ENCODE data around the gene AMDHD2.
"Not testable (repeated sequence)": the region's sequence is repeated elsewhere in the genome, so short reads cannot be mapped to it uniquely, and the experiment has no call there.

AMDHD2 gene, protein sequence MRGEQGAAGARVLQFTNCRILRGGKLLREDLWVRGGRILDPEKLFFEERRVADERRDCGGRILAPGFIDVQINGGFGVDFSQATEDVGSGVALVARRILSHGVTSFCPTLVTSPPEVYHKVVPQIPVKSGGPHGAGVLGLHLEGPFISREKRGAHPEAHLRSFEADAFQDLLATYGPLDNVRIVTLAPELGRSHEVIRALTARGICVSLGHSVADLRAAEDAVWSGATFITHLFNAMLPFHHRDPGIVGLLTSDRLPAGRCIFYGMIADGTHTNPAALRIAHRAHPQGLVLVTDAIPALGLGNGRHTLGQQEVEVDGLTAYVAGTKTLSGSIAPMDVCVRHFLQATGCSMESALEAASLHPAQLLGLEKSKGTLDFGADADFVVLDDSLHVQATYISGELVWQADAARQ

DNA sequence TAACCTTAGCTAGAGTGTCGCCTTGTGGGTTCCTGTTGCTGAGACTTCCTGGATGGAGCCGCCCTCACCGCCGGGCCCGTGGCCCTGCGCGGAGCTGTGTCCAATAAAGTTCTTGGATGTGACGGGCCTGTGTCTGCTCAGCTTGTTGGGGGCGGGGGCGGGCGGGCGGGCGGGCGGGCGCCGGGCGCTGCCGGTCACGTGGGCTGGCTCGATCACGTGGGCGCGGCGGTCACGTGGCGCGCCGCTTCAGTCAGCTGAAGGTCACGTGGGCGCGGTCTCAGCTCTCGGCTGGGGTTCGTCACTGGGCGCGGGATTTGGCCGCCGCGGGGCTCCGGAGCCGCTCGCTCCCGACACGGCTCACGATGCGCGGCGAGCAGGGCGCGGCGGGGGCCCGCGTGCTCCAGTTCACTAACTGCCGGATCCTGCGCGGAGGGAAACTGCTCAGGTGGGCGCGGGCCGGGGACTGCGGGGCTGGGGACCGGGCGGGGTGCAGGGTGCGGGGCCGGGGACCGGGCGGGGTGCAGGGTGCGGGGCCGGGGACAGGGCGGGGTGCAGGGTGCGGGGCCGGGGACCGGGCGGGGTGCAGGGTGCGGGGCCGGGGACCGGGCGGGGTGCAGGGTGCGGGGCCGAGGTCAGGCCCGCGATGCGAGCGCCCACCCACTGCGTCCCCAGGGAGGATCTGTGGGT, at the start of gene AMDHD2:
AMDHD2 (plus strand) TSS at position 275 of the 687 bp plus-strand sequence; CDS start at position 363, 88 bp downstream.
- DNase-seq = peak; percentile 94

DNA sequence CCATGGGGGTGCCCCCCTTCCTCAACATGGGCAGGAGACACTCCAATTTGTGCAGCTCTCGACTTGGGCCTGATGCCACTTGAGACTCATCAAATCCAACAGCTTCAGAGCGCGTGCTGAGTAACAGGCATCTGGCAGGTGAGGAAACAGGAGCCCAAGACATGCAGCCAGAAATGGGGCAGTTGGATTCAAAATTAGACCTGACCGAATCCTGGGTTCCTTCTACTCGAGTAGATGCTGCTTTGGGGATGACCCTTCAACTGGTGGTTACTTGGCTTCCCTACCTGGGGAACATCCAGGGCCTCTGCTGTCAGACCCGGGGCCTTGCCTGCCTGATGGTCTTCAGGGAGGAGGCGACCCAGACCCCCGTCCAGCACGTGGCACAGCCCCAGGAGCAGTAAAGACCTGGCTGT, 49.6 kb upstream of the AMDHD2 start:
- no peak for DNase-seq

DNA sequence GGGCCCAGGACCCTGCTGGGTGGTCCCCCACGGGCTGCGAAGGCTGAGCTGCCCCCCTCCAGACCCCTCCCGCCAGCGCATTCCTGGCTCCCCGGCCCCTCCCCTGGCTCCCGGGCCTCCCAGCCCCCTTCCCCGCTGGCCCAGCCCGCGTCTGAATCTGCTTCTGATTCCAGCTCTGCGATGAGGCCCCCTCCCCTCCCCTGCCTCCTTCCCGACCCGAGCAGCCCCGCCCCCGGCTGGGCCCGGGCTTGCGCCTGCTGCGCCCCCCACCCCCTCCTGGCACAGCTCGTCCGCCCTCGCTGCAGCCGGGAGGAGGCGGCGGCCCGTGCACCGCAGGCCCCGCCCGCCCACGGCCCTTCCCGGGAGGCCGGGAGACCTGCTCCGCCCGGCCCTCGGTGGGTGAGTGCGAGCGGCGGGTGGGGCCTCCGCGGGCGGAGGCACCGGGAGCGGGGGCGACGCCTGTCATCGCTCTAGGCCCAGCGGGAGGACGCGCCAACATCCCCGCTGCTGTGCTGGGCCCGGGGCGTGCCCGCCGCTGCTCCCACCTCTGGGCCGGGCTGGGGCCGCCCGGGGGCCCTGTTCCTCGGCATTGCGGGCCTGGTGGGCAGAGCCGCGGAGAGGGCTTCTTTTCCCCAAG, 49.0 kb upstream of the AMDHD2 start, which contains the start of gene NTN3:
NTN3 (plus strand) TSS at position 282 of the 637 bp plus-strand sequence. CDS start 405 bp downstream, outside the sequence.
- peak; percentile 43 for DNase-seq

DNA sequence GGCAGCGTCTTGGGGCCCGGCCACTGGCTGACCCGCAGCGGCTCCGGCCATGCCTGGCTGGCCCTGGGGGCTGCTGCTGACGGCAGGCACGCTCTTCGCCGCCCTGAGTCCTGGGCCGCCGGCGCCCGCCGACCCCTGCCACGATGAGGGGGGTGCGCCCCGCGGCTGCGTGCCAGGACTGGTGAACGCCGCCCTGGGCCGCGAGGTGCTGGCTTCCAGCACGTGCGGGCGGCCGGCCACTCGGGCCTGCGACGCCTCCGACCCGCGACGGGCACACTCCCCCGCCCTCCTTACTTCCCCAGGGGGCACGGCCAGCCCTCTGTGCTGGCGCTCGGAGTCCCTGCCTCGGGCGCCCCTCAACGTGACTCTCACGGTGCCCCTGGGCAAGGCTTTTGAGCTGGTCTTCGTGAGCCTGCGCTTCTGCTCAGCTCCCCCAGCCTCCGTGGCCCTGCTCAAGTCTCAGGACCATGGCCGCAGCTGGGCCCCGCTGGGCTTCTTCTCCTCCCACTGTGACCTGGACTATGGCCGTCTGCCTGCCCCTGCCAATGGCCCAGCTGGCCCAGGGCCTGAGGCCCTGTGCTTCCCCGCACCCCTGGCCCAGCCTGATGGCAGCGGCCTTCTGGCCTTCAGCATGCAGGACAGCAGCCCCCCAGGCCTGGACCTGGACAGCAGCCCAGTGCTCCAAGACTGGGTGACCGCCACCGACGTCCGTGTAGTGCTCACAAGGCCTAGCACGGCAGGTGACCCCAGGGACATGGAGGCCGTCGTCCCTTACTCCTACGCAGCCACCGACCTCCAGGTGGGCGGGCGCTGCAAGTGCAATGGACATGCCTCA, 48.3 kb upstream of the AMDHD2 start:
- DNase-seq = no peak

DNA sequence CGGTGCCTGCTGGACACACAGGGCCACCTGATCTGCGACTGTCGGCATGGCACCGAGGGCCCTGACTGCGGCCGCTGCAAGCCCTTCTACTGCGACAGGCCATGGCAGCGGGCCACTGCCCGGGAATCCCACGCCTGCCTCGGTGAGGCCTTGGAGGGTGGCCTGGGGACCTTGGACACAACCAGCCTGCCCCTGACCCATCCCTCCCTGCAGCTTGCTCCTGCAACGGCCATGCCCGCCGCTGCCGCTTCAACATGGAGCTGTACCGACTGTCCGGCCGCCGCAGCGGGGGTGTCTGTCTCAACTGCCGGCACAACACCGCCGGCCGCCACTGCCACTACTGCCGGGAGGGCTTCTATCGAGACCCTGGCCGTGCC, 47.7 kb upstream of the AMDHD2 start:
- no peak for DNase-seq

DNA sequence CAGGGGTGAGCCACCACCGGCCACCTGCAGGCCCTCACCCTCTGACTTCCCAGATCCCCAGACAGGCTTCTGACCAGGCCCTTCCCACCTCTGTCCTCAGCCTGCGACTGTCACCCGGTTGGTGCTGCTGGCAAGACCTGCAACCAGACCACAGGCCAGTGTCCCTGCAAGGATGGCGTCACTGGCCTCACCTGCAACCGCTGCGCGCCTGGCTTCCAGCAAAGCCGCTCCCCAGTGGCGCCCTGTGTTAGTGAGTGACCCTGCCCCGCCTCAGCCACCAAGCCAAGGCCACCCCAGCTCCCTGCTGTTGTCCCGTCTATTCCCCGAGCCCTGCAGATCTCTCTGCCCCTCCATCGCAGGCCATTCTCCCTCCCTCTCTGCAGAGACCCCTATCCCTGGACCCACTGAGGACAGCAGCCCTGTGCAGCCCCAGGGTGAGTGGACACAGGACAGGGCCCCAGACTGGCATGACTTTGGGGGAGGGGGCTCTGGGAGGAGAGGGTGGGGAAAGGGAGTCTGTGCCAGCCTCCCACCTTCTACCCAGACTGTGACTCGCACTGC, 47.2 kb upstream of the AMDHD2 start:
- DNase-seq = no peak

DNA sequence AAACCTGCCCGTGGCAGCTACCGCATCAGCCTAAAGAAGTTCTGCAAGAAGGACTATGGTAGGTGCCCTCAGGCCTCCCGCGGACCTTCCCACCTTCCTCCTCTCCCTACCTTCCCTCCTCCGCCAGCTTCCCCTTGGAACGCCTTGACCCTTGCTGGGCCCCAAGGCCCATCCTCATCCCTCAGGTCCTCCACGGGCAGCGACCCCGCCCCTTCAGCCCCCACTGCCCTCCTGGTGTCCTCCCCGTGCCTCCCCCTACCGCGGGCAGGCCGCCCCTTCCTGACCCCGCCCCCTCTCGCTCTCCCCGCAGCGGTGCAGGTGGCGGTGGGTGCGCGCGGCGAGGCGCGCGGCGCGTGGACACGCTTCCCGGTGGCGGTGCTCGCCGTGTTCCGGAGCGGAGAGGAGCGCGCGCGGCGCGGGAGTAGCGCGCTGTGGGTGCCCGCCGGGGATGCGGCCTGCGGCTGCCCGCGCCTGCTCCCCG, 46.7 kb upstream of the AMDHD2 start:
- peak; percentile 33 for DNase-seq

DNA sequence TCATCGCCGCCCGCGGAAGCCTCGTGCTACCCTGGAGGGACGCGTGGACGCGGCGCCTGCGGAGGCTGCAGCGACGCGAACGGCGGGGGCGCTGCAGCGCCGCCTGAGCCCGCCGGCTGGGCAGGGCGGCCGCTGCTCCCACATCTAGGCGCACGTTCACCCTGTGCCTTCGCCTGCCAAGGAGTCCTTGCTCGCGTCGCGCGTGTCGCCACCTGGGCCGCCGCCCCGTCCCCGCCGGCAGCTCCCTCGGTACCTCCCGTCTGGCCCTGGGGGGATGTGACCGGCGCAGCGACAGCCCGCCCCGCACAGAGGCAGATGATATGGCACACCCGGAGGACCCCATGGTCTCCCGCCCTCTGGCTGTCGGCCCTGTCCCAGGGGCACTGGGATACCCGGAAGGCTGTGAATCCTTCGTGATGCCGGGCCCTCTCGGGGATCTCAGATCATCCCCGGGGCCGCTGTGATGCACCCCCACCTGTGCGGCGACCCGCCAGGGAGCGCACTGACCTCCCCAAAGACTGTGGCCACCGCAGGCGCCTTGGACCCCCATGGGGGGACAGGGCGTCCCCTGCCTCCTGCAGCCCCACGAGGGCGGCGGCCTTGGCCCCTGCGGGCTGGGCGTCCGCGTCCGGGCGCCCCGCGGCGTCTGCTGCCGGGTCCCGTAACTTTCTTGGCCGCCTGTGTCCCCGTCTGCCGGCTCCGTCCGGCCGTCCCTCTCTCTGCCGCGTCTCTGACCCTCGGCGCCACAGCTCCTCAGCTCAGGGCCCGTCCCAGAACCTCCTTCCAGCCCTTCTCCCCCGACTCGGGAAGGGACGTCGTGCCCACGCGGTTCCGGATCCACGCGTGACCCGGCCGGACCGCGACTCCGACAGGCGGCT, 45.9 kb upstream of the AMDHD2 start:
- DNase-seq = peak; percentile 75

DNA sequence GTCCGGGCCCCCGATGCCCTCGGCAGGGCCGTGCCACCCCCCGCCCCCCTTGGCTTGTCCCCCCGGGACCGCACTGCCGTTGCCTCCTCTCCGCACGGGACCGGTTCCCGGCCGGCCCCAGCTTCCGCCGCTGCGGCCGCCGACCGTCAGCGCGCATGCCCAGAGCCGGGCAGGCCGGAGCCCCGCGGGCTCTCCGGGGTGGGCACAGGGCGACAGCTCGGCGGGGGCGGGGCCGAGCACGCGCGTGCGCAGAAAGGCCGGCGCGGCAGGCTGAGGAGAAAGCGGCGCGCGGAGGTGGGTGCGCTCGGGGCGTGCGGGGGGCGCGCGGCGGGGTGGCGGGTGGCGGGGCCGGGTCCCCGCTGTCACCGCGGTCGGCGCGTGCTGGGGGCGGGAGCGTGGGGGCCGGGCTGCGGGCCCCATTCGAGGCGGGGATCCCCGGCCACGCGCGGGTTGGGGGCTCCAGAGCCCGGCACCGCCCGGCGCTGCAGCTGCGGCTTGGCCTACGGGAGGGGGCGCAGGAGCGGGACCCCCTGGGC, 45.2 kb upstream of the AMDHD2 start, which contains the start of gene TBC1D24:
TBC1D24 (plus strand) TSS at position 251 of the 536 bp plus-strand sequence. CDS start 21,022 bp downstream, outside the sequence.
- peak; percentile 91 for DNase-seq

DNA sequence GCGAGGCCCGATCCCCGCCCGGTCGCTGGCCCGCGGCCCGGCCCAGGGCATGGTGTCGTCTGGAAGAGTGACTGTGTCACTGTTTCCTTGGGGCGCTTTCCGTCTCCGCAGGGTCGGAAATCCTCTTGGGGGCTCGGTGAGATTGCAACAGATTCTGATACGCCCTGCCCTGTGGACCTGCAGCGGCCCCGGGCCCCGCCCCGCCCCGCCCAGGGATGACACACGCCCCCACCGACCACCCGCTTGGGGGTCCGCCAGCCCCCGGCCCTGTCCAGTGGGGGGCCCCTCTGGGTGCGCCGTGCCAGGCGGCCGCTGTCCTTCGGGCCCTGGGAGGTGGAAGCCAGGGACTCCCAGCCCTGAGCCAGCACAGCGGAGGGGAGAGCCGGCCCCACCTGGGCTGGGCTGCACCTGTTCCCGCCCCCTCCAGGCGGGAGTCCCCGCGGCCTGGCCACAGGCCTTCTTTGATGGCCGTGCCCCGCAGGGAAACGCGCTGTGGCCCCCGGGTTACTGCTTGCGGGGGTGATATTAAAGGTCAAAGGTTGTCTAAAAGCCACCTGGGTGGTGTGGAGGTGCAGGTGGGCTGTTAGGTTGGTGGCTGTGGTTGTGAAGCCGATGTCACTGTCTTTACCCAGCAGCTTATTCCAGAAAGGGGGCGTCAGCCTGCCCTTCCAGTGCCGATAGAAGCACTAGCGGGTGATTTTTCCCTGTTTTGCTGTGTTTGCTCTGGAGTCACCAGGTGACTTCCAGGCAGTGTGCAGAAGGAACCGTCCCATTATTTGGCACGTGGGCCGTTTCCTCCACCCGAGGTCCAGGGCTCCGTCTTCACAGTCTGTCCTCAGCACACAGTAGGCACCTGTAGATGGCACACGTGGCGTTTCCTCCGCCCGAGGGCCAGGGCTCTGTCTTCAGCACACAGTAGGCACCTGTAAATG, 44.5 kb upstream of the AMDHD2 start:
- peak; percentile 28 for DNase-seq

DNA sequence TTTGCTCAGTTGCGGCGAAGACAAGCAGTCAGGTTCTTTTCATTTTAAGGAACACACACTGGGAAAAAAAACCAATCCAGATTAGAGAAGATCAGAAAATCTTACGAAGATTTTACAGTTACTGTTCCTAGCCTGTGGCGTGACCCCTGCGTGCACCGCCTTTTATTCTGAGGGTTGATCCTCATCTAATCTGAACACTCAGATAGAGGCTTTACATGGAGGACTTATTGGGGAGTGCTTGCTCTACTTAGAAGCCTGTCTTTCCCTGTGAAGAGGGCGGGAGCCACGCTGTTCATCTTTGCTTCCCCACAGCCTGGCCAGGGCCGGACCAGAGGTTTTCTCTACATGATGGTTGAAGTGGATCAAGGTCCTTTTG, 43.8 kb upstream of the AMDHD2 start:
- DNase-seq = no peak

DNA sequence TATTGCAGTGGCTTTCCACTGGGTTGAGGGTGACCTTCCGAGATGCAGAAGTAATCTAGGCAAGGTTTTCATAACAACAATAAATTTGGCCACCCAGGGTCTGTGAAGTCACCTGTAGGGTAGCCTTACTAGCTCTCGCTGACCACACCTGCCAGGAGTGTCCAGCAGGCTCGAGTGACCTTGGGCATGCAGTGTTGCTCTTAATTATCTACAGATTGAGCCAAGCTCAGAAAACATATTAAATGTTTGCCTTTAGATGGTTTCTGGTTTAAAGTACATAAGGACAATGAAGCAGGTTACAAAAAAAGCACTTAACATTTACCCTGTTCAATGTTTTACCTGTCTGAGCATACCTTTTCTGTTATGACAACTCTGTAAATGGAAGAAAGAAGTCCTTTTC, 43.4 kb upstream of the AMDHD2 start:
- no peak for DNase-seq

DNA sequence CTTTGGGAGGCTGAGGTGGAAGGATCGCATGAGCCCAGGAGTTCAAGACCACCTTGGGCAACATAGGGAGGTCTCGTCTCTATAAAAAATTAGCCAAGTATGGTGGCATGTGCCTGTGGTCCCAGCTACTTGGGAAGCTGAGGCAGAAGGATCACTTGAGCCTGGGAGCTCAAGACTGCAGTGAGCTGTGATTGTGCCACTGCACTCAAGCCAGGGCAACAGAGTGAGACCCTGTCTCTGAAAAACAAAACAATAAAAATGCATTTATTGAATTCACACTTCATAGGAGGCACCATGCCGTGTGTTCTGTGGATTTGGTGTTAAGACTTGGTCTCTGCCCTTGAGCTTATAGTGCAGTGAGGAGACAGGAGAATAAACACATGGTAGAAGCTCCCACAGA, 42.8 kb upstream of the AMDHD2 start:
- DNase-seq = no peak

DNA sequence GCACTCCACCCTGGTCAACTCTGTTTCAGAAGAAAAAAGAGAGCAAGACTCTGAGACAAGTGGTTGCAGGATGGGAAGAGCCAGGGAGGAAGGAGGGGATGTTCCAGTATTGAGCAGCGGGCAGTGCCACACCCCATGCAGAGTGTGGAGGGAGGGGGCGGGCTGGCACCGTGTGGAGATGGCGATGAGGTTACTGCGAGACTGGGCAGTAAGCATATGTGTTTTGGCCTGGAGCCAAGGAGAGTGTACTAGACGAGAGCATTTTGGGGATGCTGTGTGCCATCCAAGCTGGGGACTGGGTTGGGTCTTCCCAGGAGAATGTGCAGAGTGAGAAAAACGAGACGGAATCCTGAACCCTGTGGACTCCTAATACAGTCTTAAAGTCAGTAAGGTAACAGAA, 41.9 kb upstream of the AMDHD2 start:
- no peak for DNase-seq

DNA sequence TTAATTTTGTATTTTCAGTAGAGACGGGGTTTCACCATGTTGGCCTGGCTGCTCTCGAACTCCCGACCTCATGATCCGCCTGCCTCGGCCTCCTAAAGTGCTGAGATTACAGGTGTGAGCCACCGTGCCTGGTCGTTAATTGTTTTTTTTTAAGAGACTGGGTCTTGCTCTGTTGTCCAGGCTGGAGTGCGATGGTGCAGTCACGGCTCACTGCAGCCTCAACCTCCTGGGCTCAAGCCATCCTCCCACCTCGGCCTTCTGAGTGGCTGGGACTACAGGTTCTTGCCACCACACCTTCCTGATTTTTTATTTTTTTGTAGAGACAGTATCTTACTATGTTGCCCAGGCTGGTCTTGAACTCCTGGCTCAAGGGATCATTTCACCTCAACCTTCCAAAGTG, 40.2 kb upstream of the AMDHD2 start:
- not testable (repeated sequence) for DNase-seq

DNA sequence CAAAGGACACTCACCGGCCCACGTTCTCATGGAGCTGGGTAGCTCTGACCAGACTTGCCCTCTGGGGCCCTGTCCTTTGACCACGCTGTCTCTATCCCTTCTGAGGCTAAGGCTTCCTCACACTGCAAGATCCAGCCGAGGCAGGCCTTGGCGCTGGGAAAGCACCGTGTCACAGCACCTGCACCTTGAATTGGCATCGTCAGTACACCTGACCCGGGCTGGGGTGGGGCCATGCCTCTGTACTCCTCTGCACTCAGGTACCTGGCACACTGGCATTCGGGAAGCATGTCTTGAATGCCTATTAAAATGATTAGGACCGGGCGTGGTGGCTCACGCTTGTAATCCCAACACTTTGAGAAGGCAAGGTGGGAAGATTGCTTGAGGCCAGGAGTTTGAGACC, 39.2 kb upstream of the AMDHD2 start:
- no peak for DNase-seq

DNA sequence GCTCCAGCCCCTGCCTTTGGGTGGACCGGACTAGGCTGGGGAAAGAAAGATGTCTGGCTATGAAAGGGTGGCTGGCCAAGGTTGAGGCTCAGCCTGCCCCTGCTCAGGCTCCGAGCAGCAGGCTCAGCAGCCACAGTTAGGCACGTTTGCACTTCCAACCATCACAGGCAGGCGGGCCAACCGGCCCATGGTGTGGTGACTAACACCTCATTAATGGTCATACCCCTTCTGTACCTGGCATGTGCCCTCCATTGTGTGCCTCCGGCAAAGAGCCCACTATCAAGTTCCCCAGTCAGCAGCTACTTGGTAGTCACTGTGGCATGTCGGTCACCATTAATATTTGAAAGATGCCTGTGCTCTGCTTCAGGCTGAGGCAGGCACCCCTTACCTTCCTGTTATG, 38.5 kb upstream of the AMDHD2 start:
- no peak for DNase-seq

DNA sequence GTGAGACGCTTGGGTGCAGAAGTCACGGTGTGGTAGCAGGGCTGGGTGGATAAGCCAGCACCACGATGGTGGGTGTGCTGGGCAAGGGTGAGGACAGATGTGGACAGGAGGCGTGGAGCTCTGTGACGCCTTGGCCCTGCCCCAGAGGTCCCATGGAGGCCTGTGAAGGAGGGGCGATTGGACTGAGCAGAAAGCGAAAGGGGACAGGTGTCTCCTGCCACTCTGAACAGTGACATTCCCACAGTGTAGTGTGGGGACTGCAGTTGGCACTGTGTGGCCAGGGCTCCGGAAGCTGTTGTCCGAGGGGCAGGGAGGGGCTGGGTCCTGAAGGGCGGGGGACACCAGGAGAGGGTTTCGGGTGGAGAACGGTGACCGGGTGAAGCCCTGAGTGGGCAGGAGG, 37.9 kb upstream of the AMDHD2 start:
- no peak for DNase-seq

DNA sequence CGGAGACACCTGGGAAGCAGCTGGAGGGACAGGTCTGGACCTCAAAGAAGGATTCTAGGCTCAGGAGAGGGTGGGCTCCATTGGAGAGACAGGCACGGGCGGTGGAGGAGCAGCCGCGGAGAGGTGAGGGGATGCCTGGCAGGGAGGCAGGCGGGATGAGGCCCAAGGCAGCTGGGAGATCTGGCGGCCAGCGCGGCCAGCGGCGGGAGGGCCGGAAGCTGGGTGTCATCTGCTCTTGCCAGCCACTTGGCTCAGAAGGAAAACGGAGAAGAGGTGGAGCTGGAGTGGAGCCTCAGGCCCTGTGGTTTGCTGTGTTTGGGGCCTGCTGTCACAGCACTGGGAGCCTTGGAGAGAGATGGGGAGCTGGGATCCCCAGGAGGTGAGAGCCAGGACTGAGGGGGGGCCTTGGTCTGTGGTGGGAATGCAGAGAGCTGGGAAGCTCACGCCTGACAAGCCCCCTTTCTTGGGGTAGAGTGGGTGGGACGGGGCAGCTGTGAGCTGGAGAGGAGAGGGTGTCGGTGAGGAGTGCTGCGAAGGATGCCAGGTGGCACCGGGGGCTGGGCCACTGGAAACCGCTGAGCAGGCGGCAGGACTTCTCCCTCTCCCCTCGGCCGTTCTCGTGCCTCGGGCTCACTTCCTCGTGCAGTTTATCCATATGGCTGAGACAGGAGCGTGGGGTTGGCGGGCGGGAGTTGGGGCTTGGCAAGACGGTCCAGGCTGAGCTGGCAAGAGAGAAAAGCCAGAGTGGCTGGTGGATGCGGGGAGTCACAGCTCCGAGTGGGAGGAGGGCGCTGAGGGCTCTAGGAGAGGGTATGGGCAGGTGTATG, 37.2 kb upstream of the AMDHD2 start:
- DNase-seq = no peak
